ENCODE measurements around the gene SMTNL2. TPM values are rescaled to one million over a fixed set of nuclear protein-coding genes. Genes with fewer than 3 reads are reported as not detected.

The SMTNL2 gene
- total RNA-seq, 1 experiment from 2014 or later, result 2.7 TPM

DNA sequence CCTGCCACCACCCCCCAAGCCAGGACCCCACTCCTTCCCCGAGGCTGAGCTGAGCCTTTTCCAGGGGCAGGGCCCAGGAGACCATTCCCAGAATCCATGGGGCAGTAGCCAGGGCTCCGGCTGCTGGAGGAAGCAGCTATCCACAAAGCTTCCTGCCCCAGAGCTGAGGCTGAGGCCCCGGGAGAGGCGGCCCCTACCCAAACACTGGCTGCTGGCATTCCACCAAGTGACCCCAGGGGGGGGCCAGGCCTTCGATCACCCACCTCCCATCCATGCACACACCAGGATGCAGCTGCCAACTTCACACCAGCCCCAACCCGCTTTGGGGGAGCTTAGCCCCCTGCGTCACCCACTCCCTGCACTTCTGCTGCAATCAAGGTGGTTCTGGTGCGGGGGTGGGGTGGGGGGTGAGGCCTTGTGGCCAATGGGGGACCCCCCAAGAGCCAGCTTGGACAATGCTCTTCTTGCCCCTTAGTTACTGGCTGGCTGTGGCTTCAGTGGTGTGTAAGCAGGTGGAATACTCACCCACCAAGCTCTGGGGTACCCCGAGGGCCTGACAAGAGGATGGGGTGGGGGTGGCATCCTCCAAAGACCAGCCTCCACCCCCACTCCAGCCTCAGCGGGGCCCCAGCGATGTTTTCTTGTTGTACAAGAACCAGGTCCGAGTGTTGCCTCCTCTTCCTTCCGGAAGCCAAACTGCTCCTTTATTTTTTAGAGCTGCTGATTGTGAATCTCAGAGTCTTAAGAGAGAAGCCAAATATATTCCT is 45.9 kb upstream of the SMTNL2 start:
- no peak overlapping the region for H3K4me3 Mint-ChIP-seq

DNA sequence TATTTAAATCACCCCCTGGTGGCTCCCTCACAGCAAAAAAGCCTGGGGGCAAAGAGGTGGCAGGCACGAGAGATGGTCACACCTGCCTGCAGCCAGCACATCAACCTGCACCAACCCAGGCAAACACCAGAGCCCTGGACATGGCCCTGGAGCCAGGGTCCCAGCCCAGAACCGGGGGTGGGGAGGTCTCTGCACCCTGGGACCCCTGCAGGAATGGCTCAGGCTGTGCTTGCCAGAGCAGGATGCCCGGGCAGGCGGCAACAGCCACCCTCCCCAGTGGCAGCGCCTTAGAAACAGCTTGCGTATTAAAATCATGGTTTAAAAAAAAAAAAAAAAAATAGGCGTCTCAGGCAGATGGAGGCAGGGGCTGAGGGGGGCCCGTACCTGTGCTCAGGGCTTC is 45.3 kb upstream of the SMTNL2 start:
- H3K27me3 Mint-ChIP-seq (ENCODE audit: low read depth), result peaks cover 8% of the 10 kb centered on the region
- H3K27ac Mint-ChIP-seq, result no peak overlapping the region
- CTCF ChIA-PET, result interaction anchor here (0.7 to 8.2 kb wide), 6 partner anchors 11 to 118 kb away, joined by 3 to 57 read pairs (median 5); partner anchors contain the start of gene SPNS2
- no peak overlapping the region for H3K4me3 Mint-ChIP-seq
- TF ChIP-seq, protein P1, sequence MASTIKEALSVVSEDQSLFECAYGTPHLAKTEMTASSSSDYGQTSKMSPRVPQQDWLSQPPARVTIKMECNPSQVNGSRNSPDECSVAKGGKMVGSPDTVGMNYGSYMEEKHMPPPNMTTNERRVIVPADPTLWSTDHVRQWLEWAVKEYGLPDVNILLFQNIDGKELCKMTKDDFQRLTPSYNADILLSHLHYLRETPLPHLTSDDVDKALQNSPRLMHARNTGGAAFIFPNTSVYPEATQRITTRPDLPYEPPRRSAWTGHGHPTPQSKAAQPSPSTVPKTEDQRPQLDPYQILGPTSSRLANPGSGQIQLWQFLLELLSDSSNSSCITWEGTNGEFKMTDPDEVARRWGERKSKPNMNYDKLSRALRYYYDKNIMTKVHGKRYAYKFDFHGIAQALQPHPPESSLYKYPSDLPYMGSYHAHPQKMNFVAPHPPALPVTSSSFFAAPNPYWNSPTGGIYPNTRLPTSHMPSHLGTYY (CRISPR knock-in tag; IDR thresholded peaks at IDR 0.05), result no peak
- TF ChIP-seq SP1 (CRISPR knock-in tag; conservative IDR thresholded peaks at IDR 0.05) (no peak), SOX15 (CRISPR knock-in tag; IDR thresholded peaks at IDR 0.05) (no peak)
- TF ChIP-seq, protein P2, sequence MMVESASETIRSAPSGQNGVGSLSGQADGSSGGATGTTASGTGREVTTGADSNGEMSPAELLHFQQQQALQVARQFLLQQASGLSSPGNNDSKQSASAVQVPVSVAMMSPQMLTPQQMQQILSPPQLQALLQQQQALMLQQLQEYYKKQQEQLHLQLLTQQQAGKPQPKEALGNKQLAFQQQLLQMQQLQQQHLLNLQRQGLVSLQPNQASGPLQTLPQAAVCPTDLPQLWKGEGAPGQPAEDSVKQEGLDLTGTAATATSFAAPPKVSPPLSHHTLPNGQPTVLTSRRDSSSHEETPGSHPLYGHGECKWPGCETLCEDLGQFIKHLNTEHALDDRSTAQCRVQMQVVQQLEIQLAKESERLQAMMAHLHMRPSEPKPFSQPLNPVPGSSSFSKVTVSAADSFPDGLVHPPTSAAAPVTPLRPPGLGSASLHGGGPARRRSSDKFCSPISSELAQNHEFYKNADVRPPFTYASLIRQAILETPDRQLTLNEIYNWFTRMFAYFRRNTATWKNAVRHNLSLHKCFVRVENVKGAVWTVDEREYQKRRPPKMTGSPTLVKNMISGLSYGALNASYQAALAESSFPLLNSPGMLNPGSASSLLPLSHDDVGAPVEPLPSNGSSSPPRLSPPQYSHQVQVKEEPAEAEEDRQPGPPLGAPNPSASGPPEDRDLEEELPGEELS (CRISPR knock-in tag; IDR thresholded peaks at IDR 0.05), result no peak
- no peaks in the 10 kb centered on the region for H3K9me3 Mint-ChIP-seq
- no peak for ATAC-seq
- DNase-seq (ENCODE audit: low spot score), result no peak
- H3K4me1 Mint-ChIP-seq, result peaks cover 18% of the 10 kb centered on the region
- H3K36me3 Mint-ChIP-seq, result peaks cover 22% of the 10 kb centered on the region
- POLR2A ChIA-PET, result interaction anchor here (1.1 to 3.2 kb wide), 2 partner anchors 13 to 15 kb away, joined by 4 to 7 read pairs; no protein-coding TSS in a partner anchor

More for the DNA sequence above, 45.9 kb upstream of the SMTNL2 start:
- CTCF ChIA-PET, result interaction anchor here (0.7 to 8.2 kb wide), 7 partner anchors 10 to 117 kb away, joined by 3 to 57 read pairs (median 6); partner anchors contain the start of gene SPNS2
- Mint-ChIP-seq H3K27ac (no peak overlapping the region), H3K4me1 (peaks cover 18% of the 10 kb centered on the region), H3K9me3 (no peaks in the 10 kb centered on the region), H3K36me3 (peaks cover 19% of the 10 kb centered on the region), H3K27me3 (ENCODE audit: low read depth) (peaks cover 14% of the 10 kb centered on the region)
- DNase-seq (ENCODE audit: low spot score) (no peak), ATAC-seq (no peak)
- TF ChIP-seq, protein P3, sequence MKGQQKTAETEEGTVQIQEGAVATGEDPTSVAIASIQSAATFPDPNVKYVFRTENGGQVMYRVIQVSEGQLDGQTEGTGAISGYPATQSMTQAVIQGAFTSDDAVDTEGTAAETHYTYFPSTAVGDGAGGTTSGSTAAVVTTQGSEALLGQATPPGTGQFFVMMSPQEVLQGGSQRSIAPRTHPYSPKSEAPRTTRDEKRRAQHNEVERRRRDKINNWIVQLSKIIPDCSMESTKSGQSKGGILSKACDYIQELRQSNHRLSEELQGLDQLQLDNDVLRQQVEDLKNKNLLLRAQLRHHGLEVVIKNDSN (CRISPR knock-in tag; IDR thresholded peaks at IDR 0.05), result no peak
- TF ChIP-seq, protein P4, sequence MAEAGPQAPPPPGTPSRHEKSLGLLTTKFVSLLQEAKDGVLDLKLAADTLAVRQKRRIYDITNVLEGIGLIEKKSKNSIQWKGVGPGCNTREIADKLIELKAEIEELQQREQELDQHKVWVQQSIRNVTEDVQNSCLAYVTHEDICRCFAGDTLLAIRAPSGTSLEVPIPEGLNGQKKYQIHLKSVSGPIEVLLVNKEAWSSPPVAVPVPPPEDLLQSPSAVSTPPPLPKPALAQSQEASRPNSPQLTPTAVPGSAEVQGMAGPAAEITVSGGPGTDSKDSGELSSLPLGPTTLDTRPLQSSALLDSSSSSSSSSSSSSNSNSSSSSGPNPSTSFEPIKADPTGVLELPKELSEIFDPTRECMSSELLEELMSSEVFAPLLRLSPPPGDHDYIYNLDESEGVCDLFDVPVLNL (CRISPR knock-in tag; IDR thresholded peaks at IDR 0.05; ENCODE audit: borderline replicate concordance, low read depth), result no peak
- TF ChIP-seq ELF4 (CRISPR knock-in tag; IDR thresholded peaks at IDR 0.05; ENCODE audit: low read depth), result no peak
- TF ChIP-seq, protein P5, sequence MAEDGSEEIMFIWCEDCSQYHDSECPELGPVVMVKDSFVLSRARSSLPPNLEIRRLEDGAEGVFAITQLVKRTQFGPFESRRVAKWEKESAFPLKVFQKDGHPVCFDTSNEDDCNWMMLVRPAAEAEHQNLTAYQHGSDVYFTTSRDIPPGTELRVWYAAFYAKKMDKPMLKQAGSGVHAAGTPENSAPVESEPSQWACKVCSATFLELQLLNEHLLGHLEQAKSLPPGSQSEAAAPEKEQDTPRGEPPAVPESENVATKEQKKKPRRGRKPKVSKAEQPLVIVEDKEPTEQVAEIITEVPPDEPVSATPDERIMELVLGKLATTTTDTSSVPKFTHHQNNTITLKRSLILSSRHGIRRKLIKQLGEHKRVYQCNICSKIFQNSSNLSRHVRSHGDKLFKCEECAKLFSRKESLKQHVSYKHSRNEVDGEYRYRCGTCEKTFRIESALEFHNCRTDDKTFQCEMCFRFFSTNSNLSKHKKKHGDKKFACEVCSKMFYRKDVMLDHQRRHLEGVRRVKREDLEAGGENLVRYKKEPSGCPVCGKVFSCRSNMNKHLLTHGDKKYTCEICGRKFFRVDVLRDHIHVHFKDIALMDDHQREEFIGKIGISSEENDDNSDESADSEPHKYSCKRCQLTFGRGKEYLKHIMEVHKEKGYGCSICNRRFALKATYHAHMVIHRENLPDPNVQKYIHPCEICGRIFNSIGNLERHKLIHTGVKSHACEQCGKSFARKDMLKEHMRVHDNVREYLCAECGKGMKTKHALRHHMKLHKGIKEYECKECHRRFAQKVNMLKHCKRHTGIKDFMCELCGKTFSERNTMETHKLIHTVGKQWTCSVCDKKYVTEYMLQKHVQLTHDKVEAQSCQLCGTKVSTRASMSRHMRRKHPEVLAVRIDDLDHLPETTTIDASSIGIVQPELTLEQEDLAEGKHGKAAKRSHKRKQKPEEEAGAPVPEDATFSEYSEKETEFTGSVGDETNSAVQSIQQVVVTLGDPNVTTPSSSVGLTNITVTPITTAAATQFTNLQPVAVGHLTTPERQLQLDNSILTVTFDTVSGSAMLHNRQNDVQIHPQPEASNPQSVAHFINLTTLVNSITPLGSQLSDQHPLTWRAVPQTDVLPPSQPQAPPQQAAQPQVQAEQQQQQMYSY (CRISPR knock-in tag; IDR thresholded peaks at IDR 0.05), result no peak
- POLR2A ChIA-PET, result interaction anchor here (0.6 to 3.2 kb wide), 5 partner anchors 13 to 241 kb away, joined by 3 to 7 read pairs (median 4); no protein-coding TSS in a partner anchor

DNA sequence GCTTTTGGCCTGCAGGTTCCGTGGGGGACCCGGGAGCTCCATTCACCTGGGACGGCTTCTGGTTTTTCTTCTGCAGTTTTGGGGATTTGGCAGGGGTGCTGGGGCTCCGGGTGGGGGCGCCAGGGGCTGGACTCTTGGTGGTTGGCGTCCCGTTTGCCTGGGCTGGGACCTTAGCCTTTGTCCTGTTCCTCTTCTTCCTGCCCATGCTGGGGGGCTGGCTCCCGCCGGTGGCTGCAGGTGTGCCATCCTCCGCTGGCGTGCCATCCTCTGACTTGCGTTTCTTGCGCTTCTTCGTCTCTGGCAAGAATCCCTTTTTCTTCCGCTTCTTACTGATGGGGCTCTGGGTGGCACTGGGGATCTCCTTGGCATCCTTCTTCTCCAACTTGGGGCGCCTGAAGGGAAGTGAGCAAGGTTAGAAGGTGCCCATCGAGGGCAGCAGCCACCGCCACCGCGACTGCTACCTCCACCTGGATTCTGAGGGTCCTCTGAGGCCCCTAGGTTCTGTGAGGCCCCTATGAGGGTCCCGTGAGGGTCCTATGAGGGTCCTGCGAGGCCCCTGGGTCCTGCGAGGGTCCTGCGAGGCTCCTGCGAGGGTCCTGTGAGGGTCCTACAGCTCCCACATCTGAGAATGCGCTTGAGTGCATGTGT is 44.6 kb upstream of the SMTNL2 start:
- no peaks in the 10 kb centered on the region for H3K9me3 Mint-ChIP-seq
- no peak overlapping the region for H3K4me3 Mint-ChIP-seq
- ChIA-PET CTCF (interaction anchor here (0.6 to 8.2 kb wide), 7 partner anchors 10 to 119 kb away, joined by 3 to 57 read pairs (median 4); partner anchors contain the start of genes SPNS2 and SPNS3), POLR2A (interaction anchor here (3.2 kb wide), 1 partner anchor 12 kb away, joined by 7 read pairs; no protein-coding TSS in a partner anchor)
- peaks cover 15% of the 10 kb centered on the region for H3K4me1 Mint-ChIP-seq
- H3K27me3 Mint-ChIP-seq (ENCODE audit: low read depth), result peaks cover 5% of the 10 kb centered on the region
- no peak for DNase-seq (ENCODE audit: low spot score)
- peaks cover 23% of the 10 kb centered on the region for H3K36me3 Mint-ChIP-seq
- ATAC-seq, result no peak
- H3K27ac Mint-ChIP-seq, result no peak overlapping the region
- TF ChIP-seq GRHL2 (CRISPR knock-in tag; IDR thresholded peaks at IDR 0.05; ENCODE audit: insufficient replicate concordance, severe bottlenecking) (no peak), ZNF671 (CRISPR knock-in tag; IDR thresholded peaks at IDR 0.05) (no peak), RELA (CRISPR knock-in tag; IDR thresholded peaks at IDR 0.05; ENCODE audit: borderline replicate concordance) (no peak)
- TF ChIP-seq, protein P6, sequence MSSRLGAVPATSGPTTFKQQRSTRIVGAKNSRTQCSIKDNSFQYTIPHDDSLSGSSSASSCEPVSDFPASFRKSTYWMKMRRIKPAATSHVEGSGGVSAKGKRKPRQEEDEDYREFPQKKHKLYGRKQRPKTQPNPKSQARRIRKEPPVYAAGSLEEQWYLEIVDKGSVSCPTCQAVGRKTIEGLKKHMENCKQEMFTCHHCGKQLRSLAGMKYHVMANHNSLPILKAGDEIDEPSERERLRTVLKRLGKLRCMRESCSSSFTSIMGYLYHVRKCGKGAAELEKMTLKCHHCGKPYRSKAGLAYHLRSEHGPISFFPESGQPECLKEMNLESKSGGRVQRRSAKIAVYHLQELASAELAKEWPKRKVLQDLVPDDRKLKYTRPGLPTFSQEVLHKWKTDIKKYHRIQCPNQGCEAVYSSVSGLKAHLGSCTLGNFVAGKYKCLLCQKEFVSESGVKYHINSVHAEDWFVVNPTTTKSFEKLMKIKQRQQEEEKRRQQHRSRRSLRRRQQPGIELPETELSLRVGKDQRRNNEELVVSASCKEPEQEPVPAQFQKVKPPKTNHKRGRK (CRISPR knock-in tag; IDR thresholded peaks at IDR 0.05; ENCODE audit: borderline replicate concordance), result no peak
- TF ChIP-seq, protein P7, sequence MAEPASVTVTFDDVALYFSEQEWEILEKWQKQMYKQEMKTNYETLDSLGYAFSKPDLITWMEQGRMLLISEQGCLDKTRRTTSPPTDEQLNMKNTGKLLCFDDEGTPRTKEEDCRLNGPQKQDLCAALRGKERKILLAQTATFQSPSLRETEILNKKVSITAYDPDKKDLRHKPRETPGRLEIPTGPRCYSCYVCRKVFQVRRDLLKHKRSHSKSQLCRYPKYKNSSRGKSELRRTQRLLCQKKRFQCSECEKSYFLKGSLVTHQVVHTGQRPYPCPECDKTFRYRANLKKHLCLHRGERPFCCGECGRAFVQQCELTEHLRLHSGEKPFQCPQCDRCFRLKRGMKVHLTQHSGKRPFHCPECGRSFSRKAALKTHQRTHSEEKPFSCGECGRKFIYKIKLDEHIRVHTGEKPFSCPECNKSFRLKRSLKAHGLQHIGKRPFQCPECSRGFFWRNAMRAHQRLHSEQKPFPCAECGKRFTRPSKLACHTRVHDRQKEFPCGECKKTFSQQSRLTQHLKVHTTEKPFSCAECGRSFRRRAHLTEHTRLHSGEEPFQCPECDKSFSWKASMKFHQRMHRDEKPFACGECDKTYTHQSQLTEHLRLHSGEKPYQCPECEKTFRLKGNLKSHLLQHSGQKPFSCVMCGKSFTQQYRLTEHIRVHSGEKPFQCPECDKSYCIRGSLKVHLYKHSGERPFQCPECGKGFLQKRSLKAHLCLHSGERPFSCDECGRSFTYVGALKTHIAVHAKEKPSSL (CRISPR knock-in tag; conservative IDR thresholded peaks at IDR 0.05), result no peak

All from WTC11 (cell line).